IMR-90 (cell line): Measurements from ENCODE around the gene PHAF1.

Source experiments
- CEBPB ChIP-seq: IDR thresholded peaks from 2 replicates; pipeline ENCODE4 v1.6.1; 2012; ENCODE audit warnings: low read depth, low read length, improper control_type of control experiment
- CHD1 ChIP-seq: IDR thresholded peaks from 2 replicates; pipeline ENCODE4 v1.6.1; 2012; ENCODE audit warnings: low read depth, low read length, improper control_type of control experiment
- FOS ChIP-seq: fragments of 150-350 bp; IDR thresholded peaks from 2 replicates; pipeline ENCODE4 v1.6.1; 2016; ENCODE audit warnings: low read depth, low read length
- MAFK ChIP-seq: IDR thresholded peaks from 2 replicates; pipeline ENCODE4 v1.6.1; 2012; ENCODE audit warnings: low read depth, low read length, improper control_type of control experiment
- MAZ ChIP-seq: IDR thresholded peaks from 2 replicates; pipeline ENCODE4 v1.6.1; 2012; ENCODE audit warnings: low read depth, mild to moderate bottlenecking, low read length, improper control_type of control experiment, moderate library complexity, borderline replicate concordance
- MXI1 ChIP-seq: IDR thresholded peaks from 2 replicates; pipeline ENCODE4 v1.6.1; 2012; ENCODE audit warnings: low read depth, mild to moderate bottlenecking, low read length, moderate library complexity, borderline replicate concordance
- NFE2L2 ChIP-seq: fragments of 150-350 bp; IDR thresholded peaks from 2 replicates; pipeline ENCODE4 v1.6.1; 2016; ENCODE audit warnings: low read depth, mild to moderate bottlenecking, low read length
- POLR2A ChIP-seq: IDR thresholded peaks from 2 replicates; pipeline ENCODE4 v1.6.1; 2012; ENCODE audit warnings: mild to moderate bottlenecking, low read depth, low read length
- RAD21 ChIP-seq: IDR thresholded peaks from 2 replicates; pipeline ENCODE4 v1.6.1; 2012; ENCODE audit warnings: low read length, improper control_type of control experiment
- RCOR1 ChIP-seq: IDR thresholded peaks from 2 replicates; pipeline ENCODE4 v1.6.1; 2012; ENCODE audit warnings: mild to moderate bottlenecking, low read length, improper control_type of control experiment; ENCODE audit not compliant: insufficient replicate concordance
- RFX5 ChIP-seq: IDR thresholded peaks from 2 replicates; pipeline ENCODE4 v1.8.0; 2012; ENCODE audit warnings: low read depth, mild to moderate bottlenecking, low read length, moderate library complexity
- TF ChIP-seq, protein P1 (sequence below): conservative IDR thresholded peaks from 2 replicates; pipeline ENCODE4 v1.5.1; 2012; ENCODE audit warnings: mild to moderate bottlenecking, low read depth, low read length, improper control_type of control experiment
- TF ChIP-seq, protein P2 (sequence below): fragments of 150-350 bp; IDR thresholded peaks from 2 replicates; pipeline ENCODE4 v1.6.1; 2016; ENCODE audit warnings: low read depth, mild to moderate bottlenecking, low read length, moderate library complexity, borderline replicate concordance
- TF ChIP-seq, protein P3 (sequence below): fragments of 150-350 bp; IDR thresholded peaks from 2 replicates; pipeline ENCODE4 v1.6.1; 2017; ENCODE audit warnings: mild to moderate bottlenecking, antibody characterized with exemption, low read length, low read depth

DNA sequence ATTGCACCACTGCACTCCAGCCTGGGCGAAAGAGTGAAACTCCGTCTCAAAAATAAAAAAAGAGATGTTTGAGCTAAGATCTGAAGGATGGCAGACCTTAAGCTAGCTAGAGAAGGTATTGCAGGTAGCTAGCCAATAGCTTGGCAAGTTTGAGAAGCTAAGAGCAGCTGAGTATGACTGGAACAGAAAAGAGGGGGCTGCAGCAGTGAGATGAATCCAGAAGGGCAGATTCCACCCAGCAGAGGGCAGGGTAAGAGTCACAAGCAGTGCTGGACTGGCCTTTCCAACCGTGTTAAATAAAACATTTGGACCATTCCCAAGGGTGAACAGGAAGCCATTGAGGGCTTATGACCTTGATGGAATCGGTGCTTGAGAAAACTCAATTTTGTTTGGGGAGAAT, 5.7 kb upstream of the PHAF1 start:
- TF ChIP-seq, protein P1, sequence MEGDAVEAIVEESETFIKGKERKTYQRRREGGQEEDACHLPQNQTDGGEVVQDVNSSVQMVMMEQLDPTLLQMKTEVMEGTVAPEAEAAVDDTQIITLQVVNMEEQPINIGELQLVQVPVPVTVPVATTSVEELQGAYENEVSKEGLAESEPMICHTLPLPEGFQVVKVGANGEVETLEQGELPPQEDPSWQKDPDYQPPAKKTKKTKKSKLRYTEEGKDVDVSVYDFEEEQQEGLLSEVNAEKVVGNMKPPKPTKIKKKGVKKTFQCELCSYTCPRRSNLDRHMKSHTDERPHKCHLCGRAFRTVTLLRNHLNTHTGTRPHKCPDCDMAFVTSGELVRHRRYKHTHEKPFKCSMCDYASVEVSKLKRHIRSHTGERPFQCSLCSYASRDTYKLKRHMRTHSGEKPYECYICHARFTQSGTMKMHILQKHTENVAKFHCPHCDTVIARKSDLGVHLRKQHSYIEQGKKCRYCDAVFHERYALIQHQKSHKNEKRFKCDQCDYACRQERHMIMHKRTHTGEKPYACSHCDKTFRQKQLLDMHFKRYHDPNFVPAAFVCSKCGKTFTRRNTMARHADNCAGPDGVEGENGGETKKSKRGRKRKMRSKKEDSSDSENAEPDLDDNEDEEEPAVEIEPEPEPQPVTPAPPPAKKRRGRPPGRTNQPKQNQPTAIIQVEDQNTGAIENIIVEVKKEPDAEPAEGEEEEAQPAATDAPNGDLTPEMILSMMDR, result peak; percentile 44
- no peak for TF ChIP-seq POLR2A
- no peak for TF ChIP-seq MAFK
- no peak for TF ChIP-seq FOS
- TF ChIP-seq, protein P2, sequence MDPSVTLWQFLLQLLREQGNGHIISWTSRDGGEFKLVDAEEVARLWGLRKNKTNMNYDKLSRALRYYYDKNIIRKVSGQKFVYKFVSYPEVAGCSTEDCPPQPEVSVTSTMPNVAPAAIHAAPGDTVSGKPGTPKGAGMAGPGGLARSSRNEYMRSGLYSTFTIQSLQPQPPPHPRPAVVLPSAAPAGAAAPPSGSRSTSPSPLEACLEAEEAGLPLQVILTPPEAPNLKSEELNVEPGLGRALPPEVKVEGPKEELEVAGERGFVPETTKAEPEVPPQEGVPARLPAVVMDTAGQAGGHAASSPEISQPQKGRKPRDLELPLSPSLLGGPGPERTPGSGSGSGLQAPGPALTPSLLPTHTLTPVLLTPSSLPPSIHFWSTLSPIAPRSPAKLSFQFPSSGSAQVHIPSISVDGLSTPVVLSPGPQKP, result no peak
- TF ChIP-seq MXI1, result no peak
- no peak for TF ChIP-seq RFX5
- no peak for TF ChIP-seq MAZ
- TF ChIP-seq RAD21, result peak; percentile 18; the same call in 1 of the 2 replicates
- TF ChIP-seq CEBPB, result no peak
- TF ChIP-seq, protein P3, sequence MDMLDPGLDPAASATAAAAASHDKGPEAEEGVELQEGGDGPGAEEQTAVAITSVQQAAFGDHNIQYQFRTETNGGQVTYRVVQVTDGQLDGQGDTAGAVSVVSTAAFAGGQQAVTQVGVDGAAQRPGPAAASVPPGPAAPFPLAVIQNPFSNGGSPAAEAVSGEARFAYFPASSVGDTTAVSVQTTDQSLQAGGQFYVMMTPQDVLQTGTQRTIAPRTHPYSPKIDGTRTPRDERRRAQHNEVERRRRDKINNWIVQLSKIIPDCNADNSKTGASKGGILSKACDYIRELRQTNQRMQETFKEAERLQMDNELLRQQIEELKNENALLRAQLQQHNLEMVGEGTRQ, result no peak
- TF ChIP-seq CHD1, result no peak
- no peak for TF ChIP-seq NFE2L2
- no peak for TF ChIP-seq RCOR1
